Coronary artery (tissue), 2 donors: ENCODE measurements around the gene CACNA1C.
A peak's percentile ranks its signal among the peaks of the same experiment; 100 is the strongest.

Experiments
- DNase-seq: peaks from one replicate; pipeline ENCODE4 v3.0.0-alpha.2; 2017; ENCODE audit warnings: low spot score
- H3K27ac ChIP-seq, 2 donors: fragments of 200-600 bp; sonication (generic); one replicate each; pipeline ENCODE4 v1.5.1; 2016 to 2019
- H3K4me3 ChIP-seq: fragments of 200-600 bp; sonication (generic); 2 replicates; pipeline ENCODE4 v1.5.1; 2016; ENCODE audit warnings: mild to moderate bottlenecking, moderate library complexity
- TF ChIP-seq, protein P1 (sequence below): fragments of 200-600 bp; sonication (generic); IDR thresholded peaks from one replicate; pipeline ENCODE4 v1.5.1; 2019; ENCODE audit warnings: antibody characterized with exemption

Gene CACNA1C

DNA sequence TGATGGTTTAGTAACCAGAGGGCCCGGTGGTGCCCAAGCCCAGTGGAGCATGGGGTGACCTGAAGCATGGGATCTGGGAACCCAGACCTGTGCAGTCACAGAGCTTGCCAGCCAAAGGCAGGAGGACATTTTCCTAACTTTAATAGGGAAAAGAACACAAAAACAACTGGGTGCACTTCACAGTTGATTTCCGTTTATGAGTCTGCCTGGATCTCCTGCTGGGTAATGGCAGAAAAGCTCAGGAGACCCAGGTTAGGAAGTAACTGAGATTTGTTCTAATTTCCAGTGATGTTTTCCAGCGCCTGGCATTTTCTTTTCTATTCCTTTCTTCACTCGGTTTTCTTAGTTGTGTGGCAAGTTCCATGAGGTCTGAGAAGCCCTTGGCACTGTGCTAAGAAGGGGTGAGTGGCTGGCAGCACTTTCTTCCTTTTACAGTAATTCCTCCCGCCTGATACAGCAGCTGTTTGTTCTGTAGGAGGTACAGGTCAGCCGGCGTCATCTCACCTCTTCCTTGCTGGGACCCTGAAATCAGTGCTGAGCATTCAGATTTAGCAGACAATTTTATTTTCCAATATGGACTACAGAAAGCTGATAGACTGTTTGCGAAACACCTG is 5.1 kb downstream of the CACNA1C start:
- TF ChIP-seq, protein P1, sequence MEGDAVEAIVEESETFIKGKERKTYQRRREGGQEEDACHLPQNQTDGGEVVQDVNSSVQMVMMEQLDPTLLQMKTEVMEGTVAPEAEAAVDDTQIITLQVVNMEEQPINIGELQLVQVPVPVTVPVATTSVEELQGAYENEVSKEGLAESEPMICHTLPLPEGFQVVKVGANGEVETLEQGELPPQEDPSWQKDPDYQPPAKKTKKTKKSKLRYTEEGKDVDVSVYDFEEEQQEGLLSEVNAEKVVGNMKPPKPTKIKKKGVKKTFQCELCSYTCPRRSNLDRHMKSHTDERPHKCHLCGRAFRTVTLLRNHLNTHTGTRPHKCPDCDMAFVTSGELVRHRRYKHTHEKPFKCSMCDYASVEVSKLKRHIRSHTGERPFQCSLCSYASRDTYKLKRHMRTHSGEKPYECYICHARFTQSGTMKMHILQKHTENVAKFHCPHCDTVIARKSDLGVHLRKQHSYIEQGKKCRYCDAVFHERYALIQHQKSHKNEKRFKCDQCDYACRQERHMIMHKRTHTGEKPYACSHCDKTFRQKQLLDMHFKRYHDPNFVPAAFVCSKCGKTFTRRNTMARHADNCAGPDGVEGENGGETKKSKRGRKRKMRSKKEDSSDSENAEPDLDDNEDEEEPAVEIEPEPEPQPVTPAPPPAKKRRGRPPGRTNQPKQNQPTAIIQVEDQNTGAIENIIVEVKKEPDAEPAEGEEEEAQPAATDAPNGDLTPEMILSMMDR, result no peak
- no peak for DNase-seq
- peak overlapping the region; percentile 89 to 92 for H3K27ac ChIP-seq
- peak overlapping the region; percentile 75 for H3K4me3 ChIP-seq

DNA sequence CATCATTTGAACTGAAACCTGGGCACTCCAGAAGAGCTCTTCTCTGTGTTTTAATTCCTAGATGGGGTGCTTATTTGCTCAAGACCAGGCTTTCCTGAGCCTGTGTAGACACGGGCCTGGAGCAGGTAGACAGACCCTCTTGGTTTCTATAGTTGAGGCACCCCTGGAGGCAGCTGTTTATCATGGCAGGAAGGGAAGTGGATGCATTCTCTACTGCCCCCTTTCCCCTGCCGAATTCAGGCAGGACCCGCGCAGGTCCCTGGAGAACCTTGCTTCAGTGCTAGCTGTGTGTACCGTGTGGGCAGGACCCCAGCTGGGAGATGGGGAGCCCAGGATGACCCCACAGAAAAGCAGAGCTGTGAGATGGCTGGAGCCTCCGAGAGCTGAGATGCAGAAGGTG is 6.0 kb downstream of the CACNA1C start:
- H3K4me3 ChIP-seq, result peak overlapping the region; percentile 75
- DNase-seq, result no peak
- TF ChIP-seq, protein P1, result no peak
- H3K27ac ChIP-seq, result peak overlapping the region; percentile 89 to 92

DNA sequence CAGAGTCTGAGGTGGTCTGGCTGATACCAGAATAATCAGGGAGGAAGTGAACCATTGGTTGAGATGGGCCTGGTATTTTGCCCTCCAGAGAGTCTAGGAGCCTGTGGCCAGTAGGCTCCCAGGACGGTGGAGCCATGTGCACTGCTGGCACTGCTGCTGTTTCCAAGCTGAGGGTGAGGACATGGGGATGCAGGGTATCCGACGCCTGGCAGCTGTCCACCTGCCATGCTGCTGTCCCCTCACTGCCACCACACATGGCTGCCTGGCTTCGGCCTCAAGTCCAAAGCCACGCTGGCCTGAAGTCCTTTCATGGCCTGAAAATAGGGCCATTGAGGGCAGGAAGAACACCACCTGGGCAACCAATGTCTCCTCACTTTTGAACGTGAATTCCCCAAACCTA is 8.6 kb downstream of the CACNA1C start:
- no peak overlapping the region for H3K4me3 ChIP-seq
- H3K27ac ChIP-seq, result peak overlapping the region; percentile 70 to 92
- DNase-seq, result no peak
- TF ChIP-seq, protein P1, result no peak

DNA sequence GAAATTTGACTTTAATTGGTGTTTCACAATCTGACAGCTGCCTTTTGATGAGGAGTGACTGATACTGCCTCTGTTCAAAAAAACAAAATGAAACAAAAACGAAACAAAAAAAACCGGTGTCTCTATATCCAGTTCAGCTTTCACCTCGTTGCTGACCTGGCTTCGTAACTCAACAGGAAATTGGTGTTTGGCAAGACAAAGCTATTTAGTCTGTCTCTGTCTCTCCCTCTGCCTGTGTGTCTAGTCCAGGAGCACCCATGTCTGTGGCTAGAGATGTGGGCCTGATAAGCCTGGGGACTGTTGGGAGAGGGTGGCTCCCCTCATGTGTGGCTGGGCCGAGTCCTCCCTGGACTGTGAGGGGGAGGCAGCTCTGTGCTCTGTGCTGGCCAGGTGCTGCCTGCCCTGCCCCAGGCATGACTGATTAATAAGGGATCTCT is 11.3 kb downstream of the CACNA1C start:
- Histone ChIP-seq H3K4me3 (peak overlapping the region; percentile 60), H3K27ac (peak overlapping the region; percentile 74 to 90)
- TF ChIP-seq, protein P1, result no peak
- DNase-seq, result no peak

DNA sequence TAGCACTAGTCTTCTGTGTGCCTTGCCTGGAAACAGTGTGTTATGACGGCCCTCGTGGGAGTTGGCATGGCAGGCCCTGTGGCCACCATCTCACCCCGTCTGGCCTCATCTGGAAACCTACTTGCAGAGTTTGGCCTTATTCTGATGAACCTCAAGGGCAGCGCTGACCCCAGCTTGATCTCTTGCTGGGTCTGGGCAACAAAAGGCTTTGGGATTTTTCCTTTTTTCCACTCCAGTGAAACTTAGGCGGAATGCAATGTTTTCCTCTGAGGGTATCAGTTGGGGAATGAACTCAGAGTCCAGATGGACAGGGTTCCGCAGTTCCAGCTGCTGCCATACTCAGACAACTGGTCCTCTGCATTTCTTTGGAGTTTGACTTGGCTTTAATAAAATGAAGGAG is 15.9 kb downstream of the CACNA1C start:
- TF ChIP-seq, protein P1, result no peak
- no peak overlapping the region for H3K4me3 ChIP-seq
- peak overlapping the region; percentile 74 to 88 for H3K27ac ChIP-seq
- DNase-seq, result no peak

DNA sequence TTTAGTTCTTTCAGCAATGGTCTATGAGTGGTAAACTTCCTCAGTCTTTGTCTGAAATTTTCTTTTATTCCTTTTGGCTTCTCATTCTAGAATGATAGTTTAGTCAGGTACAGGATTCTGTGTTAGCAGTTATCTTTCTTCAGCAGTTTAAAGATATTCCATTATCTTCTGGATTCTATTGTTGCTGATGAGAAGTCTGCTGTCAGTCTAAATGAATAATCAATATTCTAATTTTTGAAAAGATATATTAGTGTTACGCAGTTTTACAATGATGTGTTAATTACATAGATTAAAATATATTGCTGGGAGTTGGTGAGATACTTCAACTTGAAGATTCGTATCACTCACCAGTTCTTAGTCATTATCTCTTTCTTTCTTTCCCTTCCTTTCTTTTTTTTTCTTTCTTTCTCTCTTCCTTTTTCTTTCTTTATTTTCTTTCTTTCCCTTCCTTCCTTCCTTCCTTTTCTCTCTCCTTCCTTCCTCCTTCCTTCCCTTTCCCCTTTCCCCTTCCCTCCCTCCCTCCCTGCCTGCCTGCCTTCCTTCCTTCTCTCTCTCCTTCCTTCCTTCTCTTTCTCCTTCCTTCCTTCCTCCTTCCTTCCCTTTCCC is 17.8 kb downstream of the CACNA1C start:
- TF ChIP-seq, protein P1, result no peak
- no peak for DNase-seq
- no peak overlapping the region for H3K4me3 ChIP-seq
- H3K27ac ChIP-seq, result no peak overlapping the region

DNA sequence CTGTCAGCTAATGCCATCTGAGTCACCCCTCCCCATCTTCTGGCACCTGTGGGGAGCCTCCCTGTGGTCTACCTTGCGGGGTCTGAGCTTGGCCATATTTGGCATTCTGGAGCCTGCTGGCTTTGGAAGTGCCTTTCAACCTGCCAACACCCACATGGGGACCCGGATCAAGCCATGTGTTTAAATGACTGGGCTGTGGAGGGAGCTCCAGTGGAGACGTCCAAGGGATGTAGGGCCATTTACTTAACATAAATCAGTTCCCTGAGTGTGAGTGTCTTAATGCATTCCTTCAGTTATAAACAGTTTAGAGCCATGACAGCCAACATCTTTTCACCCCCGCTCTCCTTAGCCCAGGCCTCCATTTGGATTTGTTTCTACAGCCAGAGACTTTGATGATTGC is 22.0 kb downstream of the CACNA1C start:
- DNase-seq, result no peak
- Histone ChIP-seq H3K4me3 (no peak overlapping the region), H3K27ac (peak overlapping the region; percentile 91 to 93)
- TF ChIP-seq, protein P1, result no peak
